Thoracic aorta (tissue), 2 donors: ENCODE results near the gene CELF3. TPM values are rescaled to one million over a fixed set of nuclear protein-coding genes. Genes with fewer than 3 reads are reported as not detected.

Source experiments
- ATAC-seq: fragments of 150-250 bp; one replicate; pipeline ENCODE4 v1.8.0; 2017; ENCODE audit warnings: low read depth; ENCODE audit not compliant: insufficient number of reproducible peaks, low FRiP score
- DNase-seq: peaks from one replicate; pipeline ENCODE4 v3.0.0-alpha.2; 2020; ENCODE audit warnings: low spot score
- H3K27ac ChIP-seq, 2 donors: fragments of 200-600 bp; sonication (generic); 1 replicate in 1 of 2; 2 replicates in 1 of 2; pipeline ENCODE4 v1.5.1; 2016; ENCODE audit warnings: mild to moderate bottlenecking in 2 of 2, moderate library complexity in 2 of 2
- H3K27me3 ChIP-seq: fragments of 200-600 bp; sonication (generic); replicated peaks from 2 replicates; pipeline ENCODE4 v1.6.0; 2016; ENCODE audit warnings: mild to moderate bottlenecking; ENCODE audit not compliant: insufficient read depth
- H3K36me3 ChIP-seq: fragments of 200-600 bp; sonication (generic); one replicate; pipeline ENCODE4 v1.5.1; 2016
- H3K4me1 ChIP-seq, 2 donors: fragments of 200-600 bp; sonication (generic); 1 replicate in 1 of 2; 2 replicates in 1 of 2; pipeline versions ENCODE4 v1.5.1 to v1.6.0; 2016; ENCODE audit warnings: low read depth in 2 of 2, mild to moderate bottlenecking in 1 of 2; ENCODE audit not compliant: control insufficient read depth in 1 of 2
- H3K4me3 ChIP-seq: fragments of 200-600 bp; sonication (generic); 2 replicates; pipeline ENCODE4 v1.5.1; 2016; ENCODE audit warnings: mild to moderate bottlenecking
- H3K9me3 ChIP-seq: fragments of 200-600 bp; sonication (generic); 2 replicates; pipeline ENCODE4 v1.5.1; 2016
- total RNA-seq, 2 donors: library from RNA; depleted of rRNA; stranded (reverse); fragments of >200 nt; gene quantifications; one replicate each; pipeline versions ENCODE4 v1.1.0 to v1.2.3, GENCODE V29; 2016
- TF ChIP-seq, protein P1 (sequence below): fragments of 200-600 bp; sonication (generic); IDR thresholded peaks from one replicate; pipeline ENCODE4 v1.5.1; 2019; ENCODE audit warnings: antibody characterized with exemption

The CELF3 gene
- total RNA-seq, 2 donors from 2014 or later: not detected

DNA sequence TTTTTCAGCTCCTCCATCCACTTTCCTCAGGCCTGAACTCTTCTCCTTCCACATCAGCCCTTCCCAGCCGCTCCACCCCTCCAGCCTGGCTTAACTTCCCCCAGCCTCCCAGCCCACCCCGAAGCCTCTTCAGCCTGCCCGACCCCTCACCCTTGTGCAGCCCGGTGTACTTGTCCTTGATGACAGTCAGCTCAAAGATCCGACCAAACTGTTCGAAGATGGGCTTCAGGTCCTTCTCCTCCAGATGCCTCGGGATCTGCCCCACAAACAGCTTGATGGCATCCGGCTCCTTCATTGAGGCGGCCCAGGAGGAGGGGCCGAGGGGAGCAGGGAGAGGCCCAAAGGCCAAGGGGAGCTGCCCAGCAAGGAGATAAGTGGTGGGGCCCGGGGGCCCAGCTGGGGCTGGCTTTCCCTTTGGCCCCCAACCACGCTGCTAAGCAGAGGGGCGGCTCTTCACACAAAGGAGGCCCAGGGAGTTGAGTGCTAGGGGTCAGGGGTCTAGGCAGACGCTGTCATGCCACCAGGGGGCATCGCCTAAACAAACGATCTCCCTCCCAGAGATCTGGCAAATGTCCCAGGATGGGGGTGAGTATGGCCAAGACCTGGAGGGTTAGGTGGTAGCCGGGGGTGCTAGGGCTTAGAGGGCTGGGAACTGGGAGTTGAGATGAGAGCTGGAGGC, 738 bp downstream of the CELF3 start:
- H3K4me3 ChIP-seq: no peak overlapping the region
- TF ChIP-seq, protein P1, sequence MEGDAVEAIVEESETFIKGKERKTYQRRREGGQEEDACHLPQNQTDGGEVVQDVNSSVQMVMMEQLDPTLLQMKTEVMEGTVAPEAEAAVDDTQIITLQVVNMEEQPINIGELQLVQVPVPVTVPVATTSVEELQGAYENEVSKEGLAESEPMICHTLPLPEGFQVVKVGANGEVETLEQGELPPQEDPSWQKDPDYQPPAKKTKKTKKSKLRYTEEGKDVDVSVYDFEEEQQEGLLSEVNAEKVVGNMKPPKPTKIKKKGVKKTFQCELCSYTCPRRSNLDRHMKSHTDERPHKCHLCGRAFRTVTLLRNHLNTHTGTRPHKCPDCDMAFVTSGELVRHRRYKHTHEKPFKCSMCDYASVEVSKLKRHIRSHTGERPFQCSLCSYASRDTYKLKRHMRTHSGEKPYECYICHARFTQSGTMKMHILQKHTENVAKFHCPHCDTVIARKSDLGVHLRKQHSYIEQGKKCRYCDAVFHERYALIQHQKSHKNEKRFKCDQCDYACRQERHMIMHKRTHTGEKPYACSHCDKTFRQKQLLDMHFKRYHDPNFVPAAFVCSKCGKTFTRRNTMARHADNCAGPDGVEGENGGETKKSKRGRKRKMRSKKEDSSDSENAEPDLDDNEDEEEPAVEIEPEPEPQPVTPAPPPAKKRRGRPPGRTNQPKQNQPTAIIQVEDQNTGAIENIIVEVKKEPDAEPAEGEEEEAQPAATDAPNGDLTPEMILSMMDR: no peak
- peaks cover 3 to 27% of the 10 kb centered on the region in 2 donors for H3K4me1 ChIP-seq
- H3K36me3 ChIP-seq: no peaks in the 10 kb centered on the region
- H3K9me3 ChIP-seq: no peaks in the 10 kb centered on the region
- H3K27ac ChIP-seq: no peak overlapping the region
- H3K27me3 ChIP-seq: no peaks in the 10 kb centered on the region
- DNase-seq (no peak), ATAC-seq (no peak)

DNA sequence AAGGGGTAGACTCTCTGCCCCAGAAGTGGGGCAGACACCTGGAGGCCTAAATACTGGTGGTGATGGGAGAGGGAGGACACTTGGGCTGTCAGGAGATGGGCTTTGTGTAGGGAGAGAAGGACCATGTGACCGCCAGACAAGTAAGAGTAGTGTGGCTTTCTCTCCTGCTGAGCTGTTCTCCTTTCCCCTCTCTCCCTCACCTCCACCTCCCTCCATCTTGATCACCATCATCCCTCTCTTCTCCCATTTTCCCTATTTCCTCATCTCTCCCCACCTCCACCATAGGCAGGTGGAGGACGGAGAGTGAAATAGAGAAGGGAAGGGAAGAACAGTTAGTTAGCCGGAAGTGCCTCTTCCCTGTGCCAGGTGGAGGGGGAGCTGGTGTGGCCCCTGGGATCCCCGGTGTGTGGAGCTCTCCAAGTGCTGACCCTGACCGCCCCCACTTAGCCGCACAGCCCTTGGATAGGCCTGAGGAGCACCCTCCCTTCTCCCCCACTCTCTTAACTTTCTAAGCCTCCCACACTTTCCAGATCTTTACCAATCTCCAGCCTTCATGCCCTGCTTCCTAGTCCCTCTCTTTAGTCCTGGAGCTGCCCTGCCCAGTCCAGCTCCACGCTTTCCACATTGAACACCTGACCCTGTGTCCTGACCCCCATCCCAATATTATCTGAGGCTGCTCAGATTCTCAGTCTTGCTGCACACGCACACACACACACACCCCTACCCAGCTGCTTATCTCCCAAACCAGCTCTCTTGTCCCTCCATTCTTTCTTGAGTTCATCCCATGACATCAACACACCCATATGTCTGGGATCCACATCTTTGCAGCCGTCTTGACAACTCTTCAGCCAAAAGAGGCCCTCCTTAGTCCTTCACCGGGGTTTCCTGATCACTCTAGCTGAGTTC, 1.5 kb downstream of the CELF3 start:
- H3K9me3 ChIP-seq: no peaks in the 10 kb centered on the region
- H3K27ac ChIP-seq: no peak overlapping the region
- no peaks in the 10 kb centered on the region for H3K36me3 ChIP-seq
- H3K4me1 ChIP-seq: peaks cover 3 to 21% of the 10 kb centered on the region in 2 donors
- no peaks in the 10 kb centered on the region for H3K27me3 ChIP-seq
- no peak for ATAC-seq
- DNase-seq: no peak
- no peak overlapping the region for H3K4me3 ChIP-seq
- TF ChIP-seq, protein P1: no peak

DNA sequence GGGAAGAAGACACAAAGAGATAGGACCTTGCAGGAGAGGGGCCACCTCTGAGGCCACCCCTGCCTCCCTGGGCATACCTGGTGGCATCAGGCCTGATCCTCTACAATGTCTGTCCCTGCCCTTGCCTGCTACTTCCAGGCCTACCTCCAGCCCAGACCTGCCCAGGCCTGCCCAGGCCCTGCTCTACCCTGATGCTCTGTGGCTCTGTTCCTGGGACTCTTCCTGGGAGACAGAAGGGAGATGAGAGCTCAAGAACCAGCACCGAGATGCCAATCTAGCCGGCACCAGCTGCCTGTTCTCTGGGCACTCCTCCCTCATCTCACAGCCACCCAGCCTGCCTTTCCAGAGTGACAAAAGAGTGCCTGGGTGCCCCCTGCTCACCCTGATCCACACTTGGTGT, 2.7 kb downstream of the CELF3 start:
- ATAC-seq (no peak), DNase-seq (no peak)
- TF ChIP-seq, protein P1: no peak
- Histone ChIP-seq H3K27me3 (no peaks in the 10 kb centered on the region), H3K4me1 (peaks cover 3 to 21% of the 10 kb centered on the region in 2 donors), H3K36me3 (no peaks in the 10 kb centered on the region), H3K4me3 (no peak overlapping the region), H3K27ac (no peak overlapping the region), H3K9me3 (no peaks in the 10 kb centered on the region)

DNA sequence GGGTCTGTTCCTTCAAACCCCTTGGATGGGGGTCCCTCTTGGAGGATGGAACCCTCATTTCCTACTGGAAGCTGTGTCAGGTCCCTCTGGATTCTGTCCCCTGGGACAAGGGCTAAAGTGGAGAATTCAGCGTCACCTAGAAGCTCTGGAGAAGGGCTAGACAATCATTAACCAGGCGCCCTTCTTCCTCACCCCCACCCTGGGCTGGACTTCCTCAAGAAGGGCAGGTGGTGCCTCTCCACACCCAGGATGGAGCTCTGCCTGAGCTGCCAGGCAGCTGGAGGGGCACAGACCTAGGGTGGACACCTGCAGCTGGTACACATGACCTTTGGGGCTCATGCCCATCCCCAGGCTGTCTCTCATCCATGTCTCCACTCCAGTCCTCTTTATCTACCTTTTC, 3.6 kb downstream of the CELF3 start:
- DNase-seq (no peak), ATAC-seq (no peak)
- Histone ChIP-seq H3K36me3 (no peaks in the 10 kb centered on the region), H3K9me3 (no peaks in the 10 kb centered on the region), H3K27ac (no peak overlapping the region), H3K27me3 (no peaks in the 10 kb centered on the region), H3K4me1 (peaks cover 3 to 14% of the 10 kb centered on the region in 2 donors), H3K4me3 (no peak overlapping the region)
- TF ChIP-seq, protein P1: no peak

DNA sequence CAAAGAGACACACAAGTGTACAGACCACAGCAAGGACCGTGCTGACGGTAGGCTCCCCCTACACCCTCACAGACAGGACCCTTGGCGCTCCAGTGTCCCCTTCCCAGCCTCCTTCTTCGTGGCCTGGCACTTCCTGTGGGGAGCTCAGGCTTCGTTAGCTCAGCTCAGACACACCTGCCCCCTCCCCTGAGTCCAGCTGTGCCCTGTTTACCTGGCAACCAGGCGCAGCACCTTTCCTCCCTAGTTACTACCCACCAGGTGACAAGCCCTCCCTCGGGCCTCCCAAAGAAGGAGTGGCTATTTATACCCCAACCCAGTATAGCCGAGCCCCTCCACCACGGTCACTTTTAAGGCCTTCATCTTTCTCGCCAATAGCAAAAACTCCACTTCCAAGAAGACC, 4.7 kb downstream of the CELF3 start:
- DNase-seq (no peak), ATAC-seq (no peak)
- TF ChIP-seq, protein P1: no peak
- Histone ChIP-seq H3K36me3 (no peaks in the 10 kb centered on the region), H3K9me3 (no peaks in the 10 kb centered on the region), H3K27ac (no peak overlapping the region), H3K27me3 (no peaks in the 10 kb centered on the region), H3K4me1 (peaks cover 3% of the 10 kb centered on the region in 2 donors), H3K4me3 (no peak overlapping the region)
